Neuronal stem cell (in vitro differentiated cells): ENCODE measurements around the gene CEP131.
A peak's percentile ranks its signal among the peaks of the same experiment; 100 is the strongest.
"Not testable (repeated sequence)": the region's sequence is repeated elsewhere in the genome, so short reads cannot be mapped to it uniquely, and the experiment has no call there.

Experiments
- DNase-seq: peaks from one replicate; pipeline ENCODE4 v3.0.0-alpha.2; 2013; ENCODE audit warnings: low spot score
- H2AFZ ChIP-seq: one replicate; pipeline ENCODE4 v1.6.1; 2013; ENCODE audit warnings: mild to moderate bottlenecking, low read length, inconsistent platforms
- H2AK5ac ChIP-seq: 2 replicates; pipeline ENCODE4 v1.6.1; 2013; ENCODE audit warnings: low read depth, mild to moderate bottlenecking, inconsistent platforms, low read length, moderate library complexity, mixed read lengths
- H2BK120ac ChIP-seq: 2 replicates; pipeline ENCODE4 v1.6.1; 2013; ENCODE audit warnings: low read depth, mild to moderate bottlenecking, inconsistent platforms, low read length, moderate library complexity, mixed read lengths
- H2BK12ac ChIP-seq: one replicate; pipeline ENCODE4 v1.6.1; 2013; ENCODE audit warnings: low read length, inconsistent platforms
- H2BK15ac ChIP-seq: 2 replicates; pipeline ENCODE4 v1.6.1; 2013; ENCODE audit warnings: mild to moderate bottlenecking, low read length, inconsistent platforms, mixed read lengths
- H2BK5ac ChIP-seq: one replicate; pipeline ENCODE4 v1.6.1; 2013; ENCODE audit warnings: inconsistent platforms, mild to moderate bottlenecking, low read length, moderate library complexity
- H3K14ac ChIP-seq: one replicate; pipeline ENCODE4 v1.6.1; 2013; ENCODE audit warnings: low read length, inconsistent platforms
- H3K18ac ChIP-seq: 2 replicates; pipeline ENCODE4 v1.6.1; 2013; ENCODE audit warnings: low read length, inconsistent platforms
- H3K23ac ChIP-seq: 2 replicates; pipeline ENCODE4 v1.6.1; 2013; ENCODE audit warnings: low read depth, mild to moderate bottlenecking, mixed read lengths, low read length, inconsistent platforms; ENCODE audit not compliant: poor library complexity
- H3K27ac ChIP-seq: replicated peaks from 3 replicates; pipeline ENCODE4 v1.5.1; 2013; ENCODE audit warnings: low read length, inconsistent platforms
- H3K27me3 ChIP-seq, 3 experiments: 2 replicates each; pipeline ENCODE4 v1.6.1; 2013; ENCODE audit warnings: low read length in 3 of 3, mild to moderate bottlenecking in 2 of 3, inconsistent platforms in 1 of 3, low read depth in 1 of 3, mixed read lengths in 1 of 3, moderate library complexity in 1 of 3; ENCODE audit not compliant: control insufficient read depth in 3 of 3, insufficient read depth in 3 of 3
- H3K36me3 ChIP-seq, 2 donors: replicated peaks in 1 of 2; 2 replicates each; pipeline ENCODE4 v1.6.1; 2013; ENCODE audit warnings: low read length in 2 of 2; ENCODE audit not compliant: control insufficient read depth in 2 of 2, insufficient read depth in 2 of 2
- H3K4ac ChIP-seq: 2 replicates; pipeline ENCODE4 v1.6.1; 2013; ENCODE audit warnings: inconsistent platforms, mild to moderate bottlenecking, low read length, moderate library complexity
- H3K4me1 ChIP-seq, 2 donors: 1 replicate in 1 of 2; 2 replicates in 1 of 2; pipeline ENCODE4 v1.6.1; 2013; ENCODE audit warnings: low read length in 2 of 2, low read depth in 1 of 2; ENCODE audit not compliant: control insufficient read depth in 2 of 2, insufficient read depth in 1 of 2
- H3K4me2 ChIP-seq: one replicate; pipeline ENCODE4 v1.6.1; 2013; ENCODE audit warnings: mild to moderate bottlenecking, low read length, inconsistent platforms; ENCODE audit not compliant: insufficient read depth, poor library complexity, severe bottlenecking
- H3K4me3 ChIP-seq, 2 donors: 2 replicates each; pipeline ENCODE4 v1.5.1; 2013; ENCODE audit warnings: low read length in 2 of 2, mild to moderate bottlenecking in 2 of 2, inconsistent platforms in 1 of 2, moderate library complexity in 1 of 2
- H3K79me1 ChIP-seq: one replicate; pipeline ENCODE4 v1.6.1; 2013; ENCODE audit warnings: low read depth, mild to moderate bottlenecking, inconsistent platforms, low read length, moderate library complexity
- H3K9ac ChIP-seq: one replicate; pipeline ENCODE4 v1.6.1; 2013; ENCODE audit warnings: mild to moderate bottlenecking, low read depth, low read length, inconsistent platforms; ENCODE audit not compliant: poor library complexity
- H3K9me3 ChIP-seq, 2 donors: replicated peaks in 1 of 2; 2 replicates each; pipeline versions ENCODE3 to v1.6.1; 2013; ENCODE audit warnings: low read length in 2 of 2, mild to moderate bottlenecking in 2 of 2, inconsistent platforms in 1 of 2, low read depth in 1 of 2, mixed read lengths in 1 of 2, moderate library complexity in 1 of 2; ENCODE audit not compliant: control insufficient read depth in 2 of 2, insufficient read depth in 1 of 2
- H4K8ac ChIP-seq: one replicate; pipeline ENCODE4 v1.6.1; 2013; ENCODE audit warnings: low read depth, mild to moderate bottlenecking, inconsistent platforms, low read length, moderate library complexity
- H4K91ac ChIP-seq: one replicate; pipeline ENCODE4 v1.6.1; 2013; ENCODE audit warnings: low read length, low read depth, mild to moderate bottlenecking, inconsistent platforms; ENCODE audit not compliant: poor library complexity
- WGBS, 2 donors: extraction: QIAGEN DNeasy Blood & Tissue Kit; methylation state at CpG; one replicate each; pipeline ENCODE4 v1.1.7; 2013; ENCODE audit warnings: missing lambda C conversion rate in 2 of 2, mixed read lengths in 1 of 2; ENCODE audit not compliant: insufficient read length in 2 of 2, insufficient replicate concordance in 1 of 2; ENCODE audit errors: extremely low coverage in 2 of 2; 5-methylcytosine and 5-hydroxymethylcytosine counted together

CEP131 gene

GRCh38 chr17:81157848-81158687 lies 64.7 kb downstream of the CEP131 start:
- H3K4me1 ChIP-seq: no peaks in the 10 kb centered on the region
- peak overlapping the region; percentile 73 for H2BK12ac ChIP-seq
- no CpG with 5 or more reads among the region's 39 CpGs for WGBS, 2 donors

DNA sequence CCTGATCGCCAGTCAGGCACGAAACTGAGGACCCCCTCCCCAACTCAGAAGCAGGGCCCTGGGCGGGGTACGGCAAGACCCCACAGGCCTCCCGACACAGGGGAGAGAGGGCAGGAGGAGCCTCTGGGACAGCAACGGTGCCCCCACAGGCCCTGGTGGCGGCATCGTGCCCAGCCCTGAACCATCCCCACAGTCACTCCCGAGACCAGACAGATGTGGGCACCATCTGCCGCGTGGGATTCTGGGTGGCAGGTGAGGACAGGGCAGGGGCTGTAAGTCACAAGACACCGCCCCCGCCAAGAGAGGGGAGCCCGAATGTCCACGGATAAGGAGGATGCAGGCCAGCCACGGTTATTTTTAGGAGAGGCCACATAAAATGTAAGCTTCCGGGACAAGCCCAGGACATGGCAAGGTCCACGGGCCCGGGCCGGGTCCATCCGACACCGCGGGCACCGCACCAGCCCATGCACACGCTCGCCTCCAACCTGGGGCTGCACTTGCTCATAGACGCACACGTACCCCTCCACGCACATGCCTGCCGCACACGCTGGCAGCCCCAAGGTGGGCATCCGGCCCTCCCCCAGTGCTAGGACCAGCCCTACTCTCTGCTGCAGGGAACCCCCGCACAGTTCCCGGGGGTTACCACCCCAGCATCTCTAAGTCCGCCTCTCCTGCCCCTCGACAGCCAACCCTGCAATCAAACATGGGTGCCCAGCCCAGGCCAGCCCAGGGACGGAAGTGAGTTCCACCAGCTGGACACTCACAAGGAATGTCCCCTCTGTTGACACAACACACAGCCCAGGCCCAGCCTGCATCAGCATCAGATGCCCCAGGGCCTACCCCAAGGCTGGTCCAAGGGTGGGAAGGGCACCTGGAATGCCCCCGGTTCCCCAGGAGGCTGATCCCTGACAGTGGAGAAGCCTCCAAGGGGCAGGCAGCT lies 65.6 kb downstream of the CEP131 start:
- no CpG with 5 or more reads among the region's 38 CpGs for WGBS, 2 donors

More at GRCh38 chr17:81157848-81158687, 64.7 kb downstream of the CEP131 start:
- no peak for DNase-seq
- H3K23ac ChIP-seq: peak overlapping the region; percentile 73
- peaks cover 0 to 4% (median 0%) of the 10 kb centered on the region in 3 experiments for H3K27me3 ChIP-seq
- peak overlapping the region; percentile 58 for H2BK15ac ChIP-seq
- H2BK120ac ChIP-seq: no peak overlapping the region
- no peaks in the 10 kb centered on the region for H3K36me3 ChIP-seq
- H3K79me1 ChIP-seq: no peaks in the 10 kb centered on the region
- no peak overlapping the region for H3K4ac ChIP-seq
- peak overlapping the region; percentile 72 for H3K9ac ChIP-seq
- H4K8ac ChIP-seq: no peak overlapping the region
- peak overlapping the region; percentile 84 for H2BK5ac ChIP-seq
- no peak overlapping the region for H3K27ac ChIP-seq
- H3K14ac ChIP-seq: peak overlapping the region; percentile 9
- peak overlapping the region; percentile 14 for H2AK5ac ChIP-seq
- no peak overlapping the region for H4K91ac ChIP-seq
- no peak overlapping the region for H2AFZ ChIP-seq
- H3K4me3 ChIP-seq: no peak overlapping the region
- H3K18ac ChIP-seq: peak overlapping the region; percentile 85
- no peak overlapping the region for H3K4me2 ChIP-seq
- no peaks in the 10 kb centered on the region for H3K9me3 ChIP-seq

DNA sequence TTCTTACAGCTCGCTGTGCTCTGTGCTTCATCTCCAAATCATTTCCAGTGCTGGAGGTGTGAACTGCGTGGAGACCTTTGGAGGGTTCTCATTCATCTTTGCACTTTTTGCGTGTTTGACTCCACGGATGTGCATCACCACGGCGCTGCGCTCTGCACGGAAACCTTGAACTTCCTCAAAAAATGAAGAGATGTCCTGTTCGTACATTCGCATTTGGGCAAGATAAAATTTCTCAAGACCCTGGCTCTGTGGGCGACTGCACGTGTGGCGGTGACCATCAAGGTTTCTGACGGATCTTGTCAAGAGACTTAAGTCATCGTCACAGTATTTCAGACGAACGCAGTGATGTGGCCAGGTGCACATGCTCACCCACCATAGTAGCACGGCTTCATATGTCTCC lies 67.8 kb downstream of the CEP131 start:
- Histone ChIP-seq H3K9ac (no peak overlapping the region), H3K4ac (no peak overlapping the region), H4K8ac (no peak overlapping the region), H3K4me2 (no peak overlapping the region), H4K91ac (no peak overlapping the region), H2BK12ac (no peak overlapping the region), H3K4me3 (no peak overlapping the region), H3K23ac (no peak overlapping the region), H2AK5ac (no peak overlapping the region), H2BK15ac (no peak overlapping the region), H2BK120ac (no peak overlapping the region), H3K9me3 (no peaks in the 10 kb centered on the region), H3K27me3 (peaks cover 0 to 4% (median 0%) of the 10 kb centered on the region in 3 experiments), H2BK5ac (no peak overlapping the region), H3K79me1 (no peaks in the 10 kb centered on the region), H2AFZ (no peak overlapping the region), H3K14ac (no peak overlapping the region), H3K27ac (no peak overlapping the region), H3K36me3 (no peaks in the 10 kb centered on the region), H3K4me1 (peaks cover 0 to 4% of the 10 kb centered on the region in 2 donors), H3K18ac (no peak overlapping the region)
- DNase-seq: no peak
- WGBS, 2 donors: no CpG with 5 or more reads among the region's 18 CpGs

More for the DNA sequence above, 65.6 kb downstream of the CEP131 start:
- no peak overlapping the region for H3K9ac ChIP-seq
- H3K4me1 ChIP-seq: no peaks in the 10 kb centered on the region
- peak overlapping the region; percentile 85 for H3K23ac ChIP-seq
- H2AK5ac ChIP-seq: no peak overlapping the region
- H2AFZ ChIP-seq: no peak overlapping the region
- H3K9me3 ChIP-seq: no peaks in the 10 kb centered on the region
- no peak overlapping the region for H4K91ac ChIP-seq
- no peak overlapping the region for H2BK15ac ChIP-seq
- DNase-seq: no peak
- no peak overlapping the region for H3K27ac ChIP-seq
- no peak overlapping the region for H3K14ac ChIP-seq
- no peak overlapping the region for H3K4ac ChIP-seq
- no peak overlapping the region for H2BK12ac ChIP-seq
- peak overlapping the region; percentile 43 for H4K8ac ChIP-seq
- no peaks in the 10 kb centered on the region for H3K36me3 ChIP-seq
- H2BK5ac ChIP-seq: peak overlapping the region; percentile 84
- H3K4me2 ChIP-seq: no peak overlapping the region
- peak overlapping the region in 1 of 2 donors; percentile 40 for H3K4me3 ChIP-seq
- H3K79me1 ChIP-seq: no peaks in the 10 kb centered on the region
- H2BK120ac ChIP-seq: no peak overlapping the region
- H3K18ac ChIP-seq: peak overlapping the region; percentile 85
- peaks cover 0 to 4% (median 0%) of the 10 kb centered on the region in 3 experiments for H3K27me3 ChIP-seq

GRCh38 chr17:81154016-81154415 lies 68.7 kb downstream of the CEP131 start:
- DNase-seq, H3K27ac ChIP-seq: not testable (repeated sequence)
- WGBS, 2 donors: no CpG with 5 or more reads among the region's 9 CpGs

More at GRCh38 chr17:81154016-81154415, 68.7 kb downstream of the CEP131 start:
- H3K9me3 ChIP-seq, H2BK12ac ChIP-seq, H2AFZ ChIP-seq, H4K91ac ChIP-seq, H2BK120ac ChIP-seq, H3K36me3 ChIP-seq, H4K8ac ChIP-seq, H3K4me2 ChIP-seq, H3K79me1 ChIP-seq, H2BK15ac ChIP-seq, H3K9ac ChIP-seq, H3K23ac ChIP-seq, H2AK5ac ChIP-seq, H3K18ac ChIP-seq, H3K14ac ChIP-seq, H3K27me3 ChIP-seq, H3K4ac ChIP-seq, H3K4me3 ChIP-seq, H2BK5ac ChIP-seq, H3K4me1 ChIP-seq: not testable (repeated sequence)
